GM19351 (cell line): ENCODE data around the gene PM20D2.
"Not testable (repeated sequence)": the region's sequence is repeated elsewhere in the genome, so short reads cannot be mapped to it uniquely, and the experiment has no call there.

Source experiments
- ATAC-seq: cut with Tn5 transposase; IDR thresholded peaks from one replicate; pipeline ENCODE4 v1.9.1; 2021; ENCODE audit warnings: mild to moderate bottlenecking, moderate library complexity; ENCODE audit not compliant: unreplicated experiment

The PM20D2 gene

DNA sequence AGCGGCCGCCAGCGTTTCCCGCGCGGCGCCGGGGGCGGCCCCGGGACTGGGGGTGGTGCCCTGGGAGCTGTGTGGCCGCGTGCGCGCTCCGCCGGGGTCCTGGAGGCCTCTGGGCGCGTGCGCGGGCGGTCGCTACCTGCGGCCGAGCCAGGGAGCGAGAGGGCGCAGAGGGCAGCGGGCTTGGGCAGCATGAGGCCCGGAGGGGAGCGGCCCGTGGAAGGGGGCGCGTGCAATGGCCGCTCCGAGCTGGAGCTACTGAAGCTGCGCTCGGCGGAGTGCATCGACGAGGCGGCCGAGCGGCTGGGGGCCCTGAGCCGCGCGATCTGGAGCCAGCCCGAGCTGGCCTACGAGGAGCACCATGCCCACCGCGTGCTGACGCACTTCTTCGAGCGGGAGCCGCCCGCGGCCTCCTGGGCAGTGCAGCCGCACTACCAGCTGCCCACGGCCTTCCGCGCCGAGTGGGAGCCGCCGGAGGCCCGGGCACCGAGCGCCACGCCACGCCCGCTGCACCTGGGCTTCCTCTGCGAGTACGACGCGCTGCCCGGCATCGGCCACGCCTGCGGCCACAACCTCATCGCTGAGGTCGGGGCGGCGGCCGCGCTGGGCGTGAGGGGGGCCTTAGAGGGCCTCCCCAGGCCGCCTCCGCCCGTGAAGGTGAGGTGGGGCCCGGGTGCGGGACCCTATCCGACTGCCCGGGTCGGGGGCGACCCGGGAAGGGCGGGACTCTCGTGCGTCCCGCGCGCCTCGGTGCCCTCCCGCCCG, at the start of gene PM20D2:
Gene PM20D2 (plus strand): TSS at position 100 of the 762 bp plus-strand sequence. CDS start 90 bp downstream, at position 190.
- peak; percentile 66 for ATAC-seq

DNA sequence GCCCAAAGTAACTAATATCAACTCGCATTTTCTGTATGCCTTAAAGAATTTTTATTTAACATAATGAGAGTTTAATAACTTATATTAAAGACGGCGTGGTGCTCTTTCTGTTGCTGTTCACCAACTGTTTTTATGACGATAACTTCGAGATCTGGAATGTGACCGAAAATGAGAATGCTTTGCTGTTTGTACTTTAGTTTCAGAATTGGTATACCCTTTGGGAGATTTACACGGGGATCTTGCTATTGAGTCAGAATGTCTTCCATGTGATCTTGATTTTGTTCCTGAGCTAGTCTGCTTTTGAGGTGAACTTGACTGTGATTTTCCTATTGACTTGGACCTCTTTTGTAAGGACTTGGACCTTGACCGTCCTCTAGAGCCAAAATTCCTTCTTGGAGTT, 47.4 kb upstream of the PM20D2 start:
- ATAC-seq, result no peak

GRCh38 chr6:89100114-89100513, 45.7 kb upstream of the PM20D2 start:
- ATAC-seq, result no peak

GRCh38 chr6:89110284-89110683, 35.6 kb upstream of the PM20D2 start:
- no peak for ATAC-seq

DNA sequence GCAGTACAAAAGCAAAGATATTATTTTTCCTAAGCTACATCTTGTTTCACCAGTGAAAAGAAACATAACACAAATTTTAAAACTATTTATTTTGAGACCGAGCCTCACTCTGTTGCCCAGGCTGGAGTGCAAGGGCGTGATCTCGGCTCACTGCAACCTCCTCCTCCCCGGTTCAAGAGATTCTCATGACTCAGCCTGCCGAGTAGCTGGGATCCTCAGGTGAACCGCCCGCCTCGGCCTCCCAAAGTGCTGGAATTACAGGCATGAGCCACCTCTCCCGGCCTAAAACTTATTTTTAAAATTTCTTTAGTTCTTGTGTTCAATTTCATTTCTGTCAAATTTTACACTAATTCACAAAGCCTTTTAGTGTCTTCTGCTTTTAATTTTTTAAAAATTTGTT, 33.9 kb upstream of the PM20D2 start:
- no peak for ATAC-seq

DNA sequence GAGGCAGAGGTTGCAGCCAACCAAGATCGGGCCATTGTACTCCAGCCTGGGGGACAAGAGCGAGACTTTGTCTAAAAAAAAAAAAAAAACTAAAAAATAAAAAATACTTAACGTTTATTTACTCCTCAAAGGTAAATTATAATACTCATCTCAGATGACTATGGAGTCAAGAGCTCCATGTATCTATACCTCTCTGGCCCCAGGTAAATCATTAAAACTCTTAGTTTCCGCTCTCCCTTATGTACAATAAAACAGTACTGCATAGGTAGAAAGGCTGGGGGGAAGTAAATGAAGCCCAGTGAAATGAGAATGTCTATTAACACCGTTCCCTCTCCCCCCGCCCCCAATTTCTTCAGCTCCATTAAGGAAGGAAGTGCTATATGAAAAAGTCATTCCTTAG, 29.2 kb upstream of the PM20D2 start:
- no peak for ATAC-seq

DNA sequence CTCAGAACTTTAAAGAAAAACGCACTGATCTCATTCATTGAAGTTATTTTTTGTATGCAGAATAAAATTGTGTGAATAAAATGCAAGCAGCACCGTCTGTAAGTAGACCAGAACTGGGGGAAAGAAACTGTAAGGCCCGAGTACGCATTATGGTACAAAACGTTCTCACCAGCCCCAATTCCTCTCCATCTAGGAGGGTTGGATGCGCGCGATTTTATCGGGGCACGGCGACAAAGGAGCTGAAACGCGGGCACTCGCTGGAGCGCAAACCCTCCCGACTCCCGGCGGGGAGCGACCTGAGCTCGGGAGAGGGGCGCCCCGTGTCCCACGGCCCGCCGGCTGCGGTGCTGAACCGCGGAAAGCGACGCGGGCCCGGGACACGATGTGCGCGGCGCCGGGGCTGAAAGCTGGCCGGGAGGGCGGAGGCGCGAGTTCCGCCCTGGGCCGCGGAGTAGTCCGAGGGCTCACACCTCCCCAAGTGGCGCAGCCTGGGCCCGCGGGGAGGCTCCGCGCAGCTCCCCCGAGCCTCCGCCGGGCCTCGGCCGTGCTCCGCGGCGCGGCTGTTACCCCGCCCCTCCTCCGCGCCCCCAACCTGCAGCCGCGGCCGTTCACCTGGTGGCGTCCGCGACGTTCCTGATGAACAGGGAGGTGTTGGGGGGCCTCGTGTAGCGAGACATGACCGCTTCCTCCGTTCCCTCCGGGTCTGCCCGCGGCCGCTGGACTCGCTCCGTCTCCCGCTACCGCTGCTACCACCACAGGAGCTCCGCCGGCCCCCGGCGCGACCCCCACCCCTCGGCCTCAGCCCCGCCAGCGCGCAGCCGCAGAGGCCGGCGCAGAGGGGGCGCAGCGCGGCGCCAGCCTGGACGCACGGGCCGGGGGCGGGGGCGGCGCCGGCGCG, 28.4 kb upstream of the PM20D2 start, which contains the start of gene SRSF12:
Gene SRSF12 (minus strand): TSS at position 861 of the 898 bp plus-strand sequence. CDS start 184 bp downstream, at position 677.
- ATAC-seq, result peak; percentile 87

DNA sequence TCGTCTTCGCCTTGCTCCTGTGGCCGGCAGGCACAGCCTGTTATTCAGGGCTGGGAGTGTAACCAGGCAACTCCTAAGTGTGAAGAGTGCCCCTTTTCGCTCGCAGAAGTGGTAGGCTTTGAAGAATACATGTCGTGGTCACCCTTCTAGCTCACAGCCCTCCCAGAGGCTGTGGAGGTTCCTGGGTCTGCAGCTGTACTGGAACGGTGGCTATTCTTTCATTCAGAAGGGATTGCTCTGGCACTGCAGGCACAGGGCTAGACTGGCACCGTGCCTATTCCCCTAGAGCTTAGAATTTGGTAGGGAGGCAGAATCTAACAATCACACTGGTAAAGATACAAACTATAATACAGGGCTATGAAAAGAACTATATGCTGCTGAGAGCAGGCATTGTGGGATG, 26.9 kb upstream of the PM20D2 start:
- no peak for ATAC-seq

- ATAC-seq, result no peak
Observed at GRCh38 chr6:89120371-89120770, 25.5 kb upstream of the PM20D2 start.

- no peak for ATAC-seq
Observed at GRCh38 chr6:89121934-89122333, 23.9 kb upstream of the PM20D2 start.

DNA sequence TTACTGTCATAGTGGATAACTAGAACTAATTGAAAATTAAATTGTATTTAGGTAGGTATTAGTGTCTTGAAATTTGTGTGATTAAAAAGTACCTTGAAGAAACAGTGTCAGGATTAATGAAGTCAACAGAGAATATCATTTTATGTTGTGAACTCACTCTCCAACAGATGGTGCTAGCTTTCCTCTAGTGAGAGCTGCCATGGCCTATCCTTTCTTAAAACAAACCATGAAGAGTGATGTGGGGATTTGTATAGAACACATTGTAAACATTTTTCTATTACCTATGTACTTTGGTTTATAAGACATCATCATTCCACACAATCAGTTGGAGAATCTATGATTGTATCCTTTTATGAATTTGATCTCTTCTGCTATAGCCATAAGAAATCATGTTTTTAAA, 23.2 kb upstream of the PM20D2 start:
- ATAC-seq, result peak; percentile 70

DNA sequence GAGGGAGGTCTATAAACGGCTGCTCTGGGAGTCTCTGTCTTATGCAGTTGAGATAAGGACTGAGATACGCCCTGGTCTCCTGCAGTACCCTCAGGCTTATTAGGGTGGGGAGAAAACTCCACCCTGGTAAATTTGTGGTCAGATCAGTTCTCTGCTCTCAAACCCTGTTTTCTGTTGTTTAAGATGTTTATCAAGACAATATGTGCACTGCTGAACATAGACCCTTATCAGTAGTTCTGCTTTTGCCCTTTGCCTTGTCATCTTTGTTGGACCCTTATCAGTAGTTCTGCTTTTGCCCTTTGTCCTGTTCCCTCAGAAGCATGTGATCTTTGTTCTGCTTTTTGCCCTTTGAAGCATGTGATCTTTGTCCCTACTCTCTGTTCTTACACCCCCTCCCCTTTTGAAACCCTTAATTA, 17.6 kb upstream of the PM20D2 start:
- ATAC-seq, result not testable (repeated sequence)

DNA sequence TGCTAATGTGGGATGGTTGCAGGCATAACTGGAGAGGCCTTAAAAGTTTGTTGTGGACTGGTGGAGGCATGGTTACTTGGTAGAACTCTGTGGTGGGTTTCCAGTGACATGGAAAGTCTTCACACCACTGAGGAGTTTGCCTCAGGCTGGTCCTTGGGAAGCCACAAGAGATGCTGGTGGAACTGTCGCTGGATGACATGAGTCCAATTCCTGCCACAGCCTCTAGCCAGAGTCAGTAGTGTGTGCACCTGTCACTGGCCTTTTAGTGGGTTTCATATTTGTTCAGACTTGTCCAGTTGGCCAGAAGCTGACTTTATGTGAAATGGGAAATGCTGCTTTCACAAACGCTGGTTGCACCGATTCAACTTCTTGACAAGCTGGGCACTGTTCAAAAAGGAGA, 14.3 kb upstream of the PM20D2 start:
- ATAC-seq, result no peak

DNA sequence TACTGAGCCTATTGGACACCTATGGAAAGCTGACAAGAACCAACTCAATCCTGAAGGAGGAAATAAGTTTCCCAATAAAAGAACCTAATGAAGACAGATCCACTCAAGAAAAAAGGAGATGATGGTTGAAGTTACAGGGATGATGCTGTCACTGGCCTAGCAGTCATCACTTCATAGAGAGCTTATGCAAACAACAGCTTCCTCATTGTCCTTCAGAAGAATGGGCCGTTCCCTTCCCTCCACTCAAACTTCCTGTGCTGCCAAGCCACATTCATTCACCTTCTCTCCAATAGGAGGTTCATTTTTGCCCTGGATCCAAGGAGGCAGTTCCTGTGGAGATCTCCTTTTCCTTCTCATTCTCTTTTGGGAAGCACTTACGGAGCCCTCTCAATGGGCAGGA, 13.8 kb upstream of the PM20D2 start:
- no peak for ATAC-seq

- no peak for ATAC-seq
Observed at GRCh38 chr6:89133981-89134380, 11.9 kb upstream of the PM20D2 start.

DNA sequence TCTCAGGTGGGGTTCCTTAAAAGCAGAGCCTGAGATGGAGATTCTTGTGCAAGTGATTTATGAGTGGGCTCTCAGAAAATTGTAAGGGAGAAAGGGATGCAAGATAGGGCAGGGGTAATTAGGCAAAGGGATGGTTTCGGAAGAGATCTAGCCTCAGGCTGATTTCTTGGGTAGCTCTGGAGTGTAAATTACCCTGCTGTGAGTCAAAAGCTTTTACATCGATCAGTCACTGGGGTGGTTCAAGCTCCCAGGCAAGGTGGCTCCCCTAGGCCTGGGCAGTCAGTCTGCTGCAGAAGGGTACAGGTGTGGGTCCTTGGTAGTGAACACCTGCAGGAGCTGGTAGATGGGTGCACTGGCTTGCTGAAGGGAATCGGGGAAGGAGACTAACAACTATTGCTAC, 11.1 kb upstream of the PM20D2 start:
- no peak for ATAC-seq

DNA sequence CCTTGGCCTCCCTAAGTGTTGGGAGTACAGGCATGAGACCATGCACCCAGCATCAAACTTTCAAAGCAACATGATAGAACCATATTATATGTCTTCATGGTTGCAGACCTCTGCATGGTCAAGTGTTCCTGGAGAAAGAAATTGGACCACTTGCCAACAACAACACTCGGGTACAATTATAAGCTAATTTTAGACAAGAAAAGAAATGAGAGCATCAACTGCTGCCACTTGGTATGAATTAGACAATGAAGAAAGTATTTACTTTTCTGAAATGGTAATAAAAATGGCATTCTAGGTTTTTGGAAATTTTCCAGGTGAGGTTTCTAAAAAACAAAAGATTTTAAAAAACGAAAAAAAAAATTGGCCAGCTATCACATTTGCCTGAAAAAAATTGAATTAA, 7.7 kb upstream of the PM20D2 start:
- ATAC-seq, result no peak

DNA sequence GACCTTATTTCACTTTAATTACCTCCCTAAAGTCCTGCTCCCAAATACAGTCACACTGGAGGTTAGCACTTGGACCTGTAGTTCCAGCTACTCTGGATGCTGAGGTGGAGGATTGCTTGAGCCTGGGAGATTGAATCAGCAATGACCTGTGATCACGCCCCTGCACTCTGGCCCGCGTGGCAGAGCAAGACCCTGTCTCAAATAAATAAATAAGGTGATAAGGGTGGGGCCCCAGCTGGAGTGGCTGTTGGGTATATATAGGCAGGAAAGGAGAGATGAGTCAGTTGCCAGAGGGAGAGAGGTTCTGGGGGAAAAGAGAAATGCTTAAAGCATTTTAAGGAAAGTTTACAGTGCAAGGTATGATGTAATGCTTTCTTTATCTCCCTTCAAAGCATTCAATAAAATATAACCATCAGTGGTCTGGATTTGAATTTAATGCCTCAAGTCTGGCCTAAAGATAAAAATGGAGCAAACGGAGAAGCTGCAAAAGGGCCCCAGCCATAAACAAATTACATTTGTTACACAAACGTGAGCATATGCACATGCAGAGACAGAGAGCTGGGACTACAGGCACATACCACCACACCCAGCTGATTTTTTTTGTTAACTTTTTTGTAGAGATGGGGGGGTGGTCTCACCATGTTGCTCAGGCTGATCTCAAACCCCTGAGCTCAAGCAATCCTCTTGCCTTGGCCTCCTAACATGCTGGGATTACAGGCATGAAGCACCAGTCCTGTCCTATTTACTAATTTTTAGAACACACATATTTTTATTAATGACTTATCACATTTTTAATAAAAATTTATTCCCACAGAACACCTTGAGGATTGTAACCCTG, 6.1 kb upstream of the PM20D2 start:
- no peak for ATAC-seq

GRCh38 chr6:89140347-89141156, 5.3 kb upstream of the PM20D2 start:
- no peak for ATAC-seq

- peak; percentile 25 for ATAC-seq
Observed at GRCh38 chr6:89144354-89144906, 1.4 kb upstream of the PM20D2 start.
